A549 (cell line): ENCODE measurements around the gene GMPS.

Source experiments
- CTCF ChIP-seq: fragments of >200 bp; sonication (Bioruptor Twin); formaldehyde crosslinking; IDR thresholded peaks from 3 replicates; pipeline ENCODE4 v1.5.1; 2016
- JUN ChIP-seq, 2 experiments: fragments of >200 bp; sonication (Bioruptor Twin); formaldehyde crosslinking; IDR thresholded peaks; 2 replicates in 1 of 2; 3 replicates in 1 of 2; pipeline ENCODE4 v1.6.1; 2016 to 2017
- REST ChIP-seq: fragments of 200-600 bp; sonication (generic); IDR thresholded peaks from 2 replicates; pipeline ENCODE4 v1.6.1; 2016; ENCODE audit warnings: antibody characterized with exemption, mild to moderate bottlenecking, moderate library complexity

DNA sequence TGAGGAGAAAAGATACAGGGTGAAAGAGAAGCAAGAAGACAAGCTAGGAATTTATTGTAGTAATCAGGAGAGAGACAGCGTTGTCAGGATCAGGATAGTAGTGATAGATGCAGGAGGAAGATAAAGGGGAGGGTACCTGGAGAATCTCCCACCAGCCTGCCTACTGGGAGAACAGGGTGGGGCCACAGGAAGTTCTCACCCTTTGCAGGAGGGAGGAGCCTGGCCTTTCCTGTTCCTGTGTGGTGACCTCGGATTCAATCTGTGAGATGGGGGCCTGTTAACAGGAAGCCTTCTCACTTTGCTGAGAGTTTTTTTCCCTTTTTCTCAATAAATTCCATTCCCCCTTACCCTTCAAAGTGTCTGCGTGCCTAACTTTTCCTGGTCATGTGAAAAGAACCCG lies 37.6 kb downstream of the GMPS start:
- TF ChIP-seq REST (no peak), CTCF (no peak), JUN (IDR thresholded peaks at IDR 0.05) (no peak)
